BE2C (cell line): ENCODE data around the gene TTC12.

Source experiments
- DNase-seq: peaks from one replicate; pipeline ENCODE4 v3.0.0-alpha.2; 2020
- H3K27me3 ChIP-seq: fragments of 250-450 bp; sonication (Bioruptor Pico); 2 replicates; pipeline ENCODE4 v1.5.1; 2020; ENCODE audit warnings: mild to moderate bottlenecking
- H3K36me3 ChIP-seq: fragments of 250-450 bp; sonication (Bioruptor Pico); 2 replicates; pipeline ENCODE4 v1.5.1; 2020; ENCODE audit warnings: mild to moderate bottlenecking
- H3K4me1 ChIP-seq: fragments of 250-450 bp; sonication (Bioruptor Pico); 2 replicates; pipeline ENCODE4 v1.5.1; 2020
- H3K4me3 ChIP-seq: 2 replicates; pipeline ENCODE4 v1.5.1; 2011; ENCODE audit warnings: low read depth, low read length
- H3K9me3 ChIP-seq: fragments of 250-450 bp; sonication (Bioruptor Pico); 2 replicates; pipeline ENCODE4 v1.5.1; 2020
- TF ChIP-seq, protein P1 (sequence below): IDR thresholded peaks from 2 replicates; pipeline ENCODE4 v1.5.1; 2012; ENCODE audit warnings: mild to moderate bottlenecking, low read depth, low read length

TTC12 gene

DNA sequence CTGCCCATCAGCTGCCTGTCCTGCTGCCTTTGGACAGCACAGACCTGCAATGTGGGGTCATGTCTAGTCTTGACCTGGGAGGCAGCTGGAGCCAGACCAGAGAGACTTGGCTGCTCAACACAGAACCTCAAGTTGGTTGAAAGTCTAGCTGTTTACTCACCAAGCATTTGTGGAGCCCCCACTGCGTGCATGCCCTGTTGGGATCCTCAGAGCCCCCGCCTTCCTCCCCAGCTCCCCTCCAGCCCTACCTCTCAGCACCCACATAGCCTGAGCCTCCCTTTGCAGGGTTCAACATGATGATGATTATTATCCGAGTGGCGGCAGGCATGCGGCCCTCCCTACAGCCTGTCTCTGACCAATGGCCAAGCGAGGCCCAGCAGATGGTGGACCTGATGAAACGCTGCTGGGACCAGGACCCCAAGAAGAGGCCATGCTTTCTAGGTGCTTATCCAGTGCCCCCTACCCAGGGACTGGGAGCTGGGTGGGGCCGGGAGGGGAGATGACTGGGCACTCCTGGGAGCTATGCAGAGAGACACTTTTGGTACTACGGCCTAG lies 81.5 kb downstream of the TTC12 start:
- no peaks in the 10 kb centered on the region for H3K27me3 ChIP-seq
- TF ChIP-seq, protein P1, sequence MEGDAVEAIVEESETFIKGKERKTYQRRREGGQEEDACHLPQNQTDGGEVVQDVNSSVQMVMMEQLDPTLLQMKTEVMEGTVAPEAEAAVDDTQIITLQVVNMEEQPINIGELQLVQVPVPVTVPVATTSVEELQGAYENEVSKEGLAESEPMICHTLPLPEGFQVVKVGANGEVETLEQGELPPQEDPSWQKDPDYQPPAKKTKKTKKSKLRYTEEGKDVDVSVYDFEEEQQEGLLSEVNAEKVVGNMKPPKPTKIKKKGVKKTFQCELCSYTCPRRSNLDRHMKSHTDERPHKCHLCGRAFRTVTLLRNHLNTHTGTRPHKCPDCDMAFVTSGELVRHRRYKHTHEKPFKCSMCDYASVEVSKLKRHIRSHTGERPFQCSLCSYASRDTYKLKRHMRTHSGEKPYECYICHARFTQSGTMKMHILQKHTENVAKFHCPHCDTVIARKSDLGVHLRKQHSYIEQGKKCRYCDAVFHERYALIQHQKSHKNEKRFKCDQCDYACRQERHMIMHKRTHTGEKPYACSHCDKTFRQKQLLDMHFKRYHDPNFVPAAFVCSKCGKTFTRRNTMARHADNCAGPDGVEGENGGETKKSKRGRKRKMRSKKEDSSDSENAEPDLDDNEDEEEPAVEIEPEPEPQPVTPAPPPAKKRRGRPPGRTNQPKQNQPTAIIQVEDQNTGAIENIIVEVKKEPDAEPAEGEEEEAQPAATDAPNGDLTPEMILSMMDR: no peak
- H3K9me3 ChIP-seq: no peaks in the 10 kb centered on the region
- DNase-seq: no peak
- no peaks in the 10 kb centered on the region for H3K36me3 ChIP-seq
- no peak overlapping the region for H3K4me3 ChIP-seq
- no peaks in the 10 kb centered on the region for H3K4me1 ChIP-seq

DNA sequence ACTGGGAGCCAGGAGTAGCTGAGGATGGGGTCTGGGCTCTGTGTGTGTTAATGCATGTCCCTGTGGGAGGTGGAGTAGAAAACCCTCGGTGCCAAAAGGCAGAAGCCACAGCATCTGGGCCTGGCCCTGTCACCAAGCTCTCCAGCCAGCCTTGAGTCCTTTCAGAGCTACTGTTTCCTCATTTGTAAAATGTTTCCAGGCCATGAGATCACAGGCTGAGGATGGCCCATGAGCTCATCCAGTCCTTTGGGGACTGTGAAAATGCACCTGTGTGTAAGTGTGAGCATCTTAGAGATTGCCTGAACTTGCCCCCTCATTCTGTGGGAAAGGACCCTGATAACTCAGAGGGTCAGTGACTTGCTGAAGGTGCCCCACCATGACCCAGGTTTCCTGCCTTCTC lies 82.3 kb downstream of the TTC12 start:
- Histone ChIP-seq H3K27me3 (no peaks in the 10 kb centered on the region), H3K9me3 (no peaks in the 10 kb centered on the region), H3K36me3 (no peaks in the 10 kb centered on the region), H3K4me1 (no peaks in the 10 kb centered on the region), H3K4me3 (no peak overlapping the region)
- DNase-seq: no peak
- TF ChIP-seq, protein P1: no peak

DNA sequence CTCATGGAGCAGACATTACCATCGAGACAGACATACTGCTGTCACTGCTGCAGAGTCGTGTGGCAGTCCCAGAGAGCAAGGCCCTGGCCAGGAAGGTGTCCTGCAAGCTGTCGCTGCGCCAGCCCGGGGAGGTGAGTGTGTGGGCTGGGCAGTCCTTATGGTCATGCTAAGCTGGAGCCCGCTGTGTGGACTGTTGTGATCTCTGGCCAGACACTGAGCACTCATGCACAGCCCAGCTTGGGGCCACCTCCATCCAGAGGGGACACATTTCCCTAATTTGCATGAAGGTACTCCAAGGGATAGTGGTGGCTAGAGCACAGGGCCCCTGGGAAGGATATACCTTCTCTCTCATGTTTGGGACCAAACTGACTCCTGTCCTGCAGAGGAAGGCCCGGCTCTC lies 82.8 kb downstream of the TTC12 start:
- DNase-seq: no peak
- TF ChIP-seq, protein P1: no peak
- no peaks in the 10 kb centered on the region for H3K27me3 ChIP-seq
- H3K4me3 ChIP-seq: no peak overlapping the region
- no peaks in the 10 kb centered on the region for H3K36me3 ChIP-seq
- H3K9me3 ChIP-seq: no peaks in the 10 kb centered on the region
- H3K4me1 ChIP-seq: no peaks in the 10 kb centered on the region

DNA sequence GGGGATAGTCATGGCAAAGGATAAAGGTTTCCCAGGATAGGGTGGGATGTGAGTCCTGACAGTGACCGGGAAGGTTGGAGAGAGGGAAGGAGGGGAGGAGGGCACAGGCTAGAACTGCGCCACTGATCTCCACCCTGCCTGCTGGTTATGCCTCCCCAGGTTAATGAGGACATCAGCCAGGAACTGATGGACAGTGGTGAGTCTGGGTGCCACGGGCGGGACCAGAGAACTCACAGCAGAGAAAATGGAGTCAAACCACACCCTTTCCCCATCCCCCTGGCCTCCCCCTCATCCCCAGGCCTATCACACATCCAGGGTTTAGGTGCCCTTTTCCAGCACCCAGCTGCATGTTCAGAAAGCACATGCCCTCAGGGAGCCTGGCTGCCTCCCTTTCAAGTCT lies 83.4 kb downstream of the TTC12 start:
- Histone ChIP-seq H3K4me1 (no peaks in the 10 kb centered on the region), H3K9me3 (no peaks in the 10 kb centered on the region), H3K36me3 (no peaks in the 10 kb centered on the region), H3K27me3 (no peaks in the 10 kb centered on the region), H3K4me3 (no peak overlapping the region)
- TF ChIP-seq, protein P1: no peak
- DNase-seq: no peak

DNA sequence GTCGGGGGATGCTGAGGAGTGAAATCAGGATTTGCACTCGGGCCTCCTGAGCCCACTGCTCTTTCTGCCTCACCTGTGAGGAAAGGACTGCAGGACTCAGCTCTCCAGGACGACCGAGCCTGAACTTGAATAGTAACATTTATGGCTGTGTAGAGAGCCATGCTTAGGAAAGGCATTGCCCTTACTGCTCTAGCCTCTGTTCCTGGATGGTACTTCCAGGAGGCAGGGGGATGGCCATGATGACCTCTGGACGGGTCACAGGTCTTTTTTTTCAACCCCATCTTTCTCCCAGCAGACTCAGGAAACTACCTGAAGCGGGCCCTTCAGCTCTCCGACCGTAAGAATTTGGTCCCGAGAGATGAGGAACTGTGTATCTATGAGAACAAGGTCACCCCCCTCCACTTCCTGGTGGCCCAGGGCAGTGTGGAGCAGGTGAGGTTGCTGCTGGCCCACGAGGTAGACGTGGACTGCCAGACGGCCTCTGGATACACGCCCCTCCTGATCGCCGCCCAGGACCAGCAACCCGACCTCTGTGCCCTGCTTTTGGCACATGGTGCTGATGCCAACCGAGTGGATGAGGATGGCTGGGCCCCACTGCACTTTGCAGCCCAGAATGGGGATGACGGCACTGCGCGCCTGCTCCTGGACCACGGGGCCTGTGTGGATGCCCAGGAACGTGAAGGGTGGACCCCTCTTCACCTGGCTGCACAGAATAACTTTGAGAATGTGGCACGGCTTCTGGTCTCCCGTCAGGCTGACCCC lies 84.5 kb downstream of the TTC12 start:
- Histone ChIP-seq H3K27me3 (no peaks in the 10 kb centered on the region), H3K4me3 (no peak overlapping the region), H3K4me1 (no peaks in the 10 kb centered on the region), H3K36me3 (no peaks in the 10 kb centered on the region), H3K9me3 (no peaks in the 10 kb centered on the region)
- TF ChIP-seq, protein P1: no peak
- DNase-seq: no peak

DNA sequence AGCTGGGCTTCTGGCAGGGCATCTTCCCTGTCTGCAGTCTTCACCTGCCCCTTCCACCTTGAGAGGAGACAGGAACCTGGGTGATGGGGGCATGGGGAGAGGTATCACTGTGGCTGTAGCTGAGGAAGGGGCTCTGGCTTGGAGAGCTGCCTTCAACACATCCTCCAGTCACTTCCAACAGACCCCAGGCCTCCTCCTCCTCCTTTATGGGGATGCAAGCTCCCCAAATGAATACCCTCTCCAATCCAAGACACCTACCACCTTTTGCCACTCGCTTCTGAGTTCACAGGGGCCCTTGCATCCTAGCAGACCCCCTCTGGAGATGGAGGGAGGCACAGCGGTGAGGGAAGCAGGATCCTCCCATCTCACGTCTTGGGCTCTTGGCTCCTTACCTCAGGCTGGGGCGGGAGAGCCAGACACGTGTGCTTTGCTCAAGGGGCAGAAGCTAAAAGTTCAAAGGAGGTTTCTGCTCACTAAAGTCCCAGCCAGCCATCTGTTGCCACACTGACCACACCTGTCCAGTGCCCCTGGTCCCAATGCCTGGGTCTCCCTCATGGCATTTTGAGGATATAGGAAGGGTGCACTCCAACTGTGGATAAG lies 86.3 kb downstream of the TTC12 start:
- DNase-seq: no peak

More for the DNA sequence above, 86.3 kb downstream of the TTC12 start:
- Histone ChIP-seq H3K9me3 (no peaks in the 10 kb centered on the region), H3K4me1 (no peaks in the 10 kb centered on the region), H3K27me3 (no peaks in the 10 kb centered on the region), H3K4me3 (no peak overlapping the region), H3K36me3 (no peaks in the 10 kb centered on the region)
- TF ChIP-seq, protein P1: no peak
